ENCODE measurements around the gene SLC25A45.

Gene SLC25A45

GRCh38 chr11:65354265-65355012 lies 28.0 kb downstream of the SLC25A45 start, which contains the start of gene TIGD3:
TSS of gene TIGD3 (plus strand) at chr11:65354751. CDS start at chr11:65355809, 1,058 bp downstream.
- TF ChIP-seq, protein P1, sequence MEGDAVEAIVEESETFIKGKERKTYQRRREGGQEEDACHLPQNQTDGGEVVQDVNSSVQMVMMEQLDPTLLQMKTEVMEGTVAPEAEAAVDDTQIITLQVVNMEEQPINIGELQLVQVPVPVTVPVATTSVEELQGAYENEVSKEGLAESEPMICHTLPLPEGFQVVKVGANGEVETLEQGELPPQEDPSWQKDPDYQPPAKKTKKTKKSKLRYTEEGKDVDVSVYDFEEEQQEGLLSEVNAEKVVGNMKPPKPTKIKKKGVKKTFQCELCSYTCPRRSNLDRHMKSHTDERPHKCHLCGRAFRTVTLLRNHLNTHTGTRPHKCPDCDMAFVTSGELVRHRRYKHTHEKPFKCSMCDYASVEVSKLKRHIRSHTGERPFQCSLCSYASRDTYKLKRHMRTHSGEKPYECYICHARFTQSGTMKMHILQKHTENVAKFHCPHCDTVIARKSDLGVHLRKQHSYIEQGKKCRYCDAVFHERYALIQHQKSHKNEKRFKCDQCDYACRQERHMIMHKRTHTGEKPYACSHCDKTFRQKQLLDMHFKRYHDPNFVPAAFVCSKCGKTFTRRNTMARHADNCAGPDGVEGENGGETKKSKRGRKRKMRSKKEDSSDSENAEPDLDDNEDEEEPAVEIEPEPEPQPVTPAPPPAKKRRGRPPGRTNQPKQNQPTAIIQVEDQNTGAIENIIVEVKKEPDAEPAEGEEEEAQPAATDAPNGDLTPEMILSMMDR (IDR thresholded peaks at IDR 0.05; ENCODE audit: borderline replicate concordance, insufficient read depth, low read depth, low read length) = no peak
- peak within 1 kb of the TSS; percentile 75 for H3K4me3 ChIP-seq (ENCODE audit: low read depth, low read length)

DNA sequence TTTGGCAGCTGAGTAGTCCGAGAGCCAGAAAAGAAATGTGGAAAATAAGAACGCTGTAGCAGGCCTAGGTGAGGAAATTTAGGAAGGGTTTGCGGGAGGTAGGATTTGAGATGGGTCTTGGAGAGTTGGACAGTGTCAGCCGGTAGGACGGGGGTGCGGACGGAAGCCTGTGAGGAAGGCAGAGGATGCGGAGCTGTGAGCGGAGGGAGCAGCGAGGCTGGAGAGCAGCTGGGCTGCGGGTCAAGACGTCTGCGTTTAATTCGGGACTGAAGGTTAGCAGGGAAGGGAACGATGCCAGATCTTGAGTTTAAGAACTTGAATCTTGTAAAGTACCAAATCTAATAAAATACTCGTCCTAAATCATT lies 28.6 kb downstream of the SLC25A45 start:
- TF ChIP-seq, protein P1 (IDR thresholded peaks at IDR 0.05; ENCODE audit: borderline replicate concordance, insufficient read depth, low read depth, low read length) = no peak
- H3K4me3 ChIP-seq (ENCODE audit: low read depth, low read length) = peak overlapping the region; percentile 52

- H3K4me3 ChIP-seq (ENCODE audit: low read depth, low read length) = no peak overlapping the region
- TF ChIP-seq, protein P1 (IDR thresholded peaks at IDR 0.05; ENCODE audit: borderline replicate concordance, insufficient read depth, low read depth, low read length) = no peak
Observed at GRCh38 chr11:65353376-65353775, 29.1 kb downstream of the SLC25A45 start.

DNA sequence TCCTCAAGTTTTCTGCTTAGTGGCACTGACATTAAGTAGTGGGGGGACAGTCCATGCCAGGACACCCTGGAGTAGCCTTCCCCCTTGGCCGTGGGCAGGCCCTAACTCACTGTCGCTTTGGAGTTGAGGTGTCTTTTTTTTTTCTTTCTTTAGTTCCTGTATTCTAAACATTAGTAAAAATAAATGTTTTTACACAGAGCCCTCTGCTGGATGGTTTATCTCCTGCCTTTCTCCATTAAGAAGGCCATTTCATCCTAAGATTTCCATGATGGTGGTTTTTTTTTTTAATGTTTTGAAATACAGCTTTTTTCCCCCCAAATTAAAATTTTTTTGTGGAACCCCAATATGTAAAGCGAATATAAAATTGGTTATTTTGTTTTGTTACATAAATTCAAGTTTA lies 29.7 kb downstream of the SLC25A45 start:
- no peak overlapping the region for H3K4me3 ChIP-seq (ENCODE audit: low read depth, low read length)
- TF ChIP-seq, protein P1 (IDR thresholded peaks at IDR 0.05; ENCODE audit: borderline replicate concordance, insufficient read depth, low read depth, low read length) = no peak

DNA sequence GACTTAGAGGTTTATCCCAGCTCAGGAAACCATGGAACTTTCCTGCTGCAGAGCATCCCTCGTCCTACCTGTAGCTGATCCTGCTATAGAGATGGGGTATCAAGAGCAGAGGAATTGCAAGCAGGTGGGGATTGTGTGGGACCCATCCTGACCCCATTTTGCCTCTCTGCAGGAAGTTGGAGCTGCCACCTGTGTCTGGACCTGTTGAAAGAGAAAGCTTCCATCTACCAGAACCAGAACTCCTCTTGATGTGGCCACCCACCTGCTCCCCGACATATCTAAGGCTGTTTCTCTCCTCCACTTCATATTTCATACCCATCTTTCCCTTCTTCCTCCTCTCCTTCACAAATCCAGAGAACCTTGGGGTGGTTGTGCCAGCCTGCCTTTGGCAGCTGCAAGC lies 30.9 kb downstream of the SLC25A45 start:
- TF ChIP-seq, protein P1 (IDR thresholded peaks at IDR 0.05; ENCODE audit: borderline replicate concordance, insufficient read depth, low read depth, low read length) = no peak
- no peak overlapping the region for H3K4me3 ChIP-seq (ENCODE audit: low read depth, low read length)

DNA sequence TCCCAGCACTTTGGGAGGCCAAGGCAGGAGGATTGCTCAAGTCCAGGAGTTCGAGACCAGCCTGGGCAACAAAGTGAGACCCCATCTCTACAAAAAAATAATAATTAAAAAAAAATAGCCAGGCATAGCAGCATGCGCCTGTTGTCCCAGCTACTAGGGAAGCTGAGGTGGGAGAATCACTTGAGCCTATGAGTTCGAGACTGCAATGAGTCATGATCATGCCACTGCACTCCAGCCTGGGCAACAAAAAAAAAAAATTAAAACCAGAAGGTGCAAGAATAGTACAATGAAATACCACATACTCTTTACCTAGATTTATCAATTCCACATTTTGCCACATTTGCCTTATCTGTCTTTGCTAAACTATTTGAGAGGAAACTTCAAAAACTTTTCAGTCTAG lies 40.6 kb downstream of the SLC25A45 start:
- no peak overlapping the region for H3K4me3 ChIP-seq (ENCODE audit: low read depth, low read length)
- TF ChIP-seq, protein P1 (IDR thresholded peaks at IDR 0.05; ENCODE audit: borderline replicate concordance, insufficient read depth, low read depth, low read length) = no peak

DNA sequence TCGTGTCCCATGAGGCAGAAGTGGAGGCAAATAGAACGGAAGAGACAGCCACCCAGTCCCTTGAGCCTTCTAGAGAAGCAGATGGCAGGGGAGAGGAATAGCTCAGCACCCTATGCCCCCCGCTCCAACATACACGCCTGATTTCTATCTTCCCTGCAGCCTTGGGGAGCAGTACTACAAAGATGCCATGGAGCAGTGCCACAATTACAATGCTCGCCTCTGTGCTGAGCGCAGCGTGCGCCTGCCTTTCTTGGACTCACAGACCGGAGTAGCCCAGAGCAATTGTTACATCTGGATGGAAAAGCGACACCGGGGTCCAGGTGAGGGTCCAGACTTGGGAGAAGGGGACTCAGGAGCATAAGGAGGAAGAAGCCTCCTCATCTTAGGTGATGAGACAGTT lies 42.2 kb downstream of the SLC25A45 start:
- TF ChIP-seq, protein P1 (IDR thresholded peaks at IDR 0.05; ENCODE audit: borderline replicate concordance, insufficient read depth, low read depth, low read length) = no peak
- H3K4me3 ChIP-seq (ENCODE audit: low read depth, low read length) = no peak overlapping the region
